ENCODE measurements around the gene SLC2A8. TPM values are rescaled to one million over a fixed set of nuclear protein-coding genes. Genes with fewer than 3 reads are reported as not detected.
A peak's percentile ranks its signal among the peaks of the same experiment; 100 is the strongest.

SLC2A8 gene
- total RNA-seq, 6 donors from 2014 or later, result 7.0 to 27.4 (median 20.2) TPM

- Histone ChIP-seq H3K4me3 (no peak overlapping the region), H3K27ac (no peak overlapping the region), H3K27me3 (no peaks in the 10 kb centered on the region), H3K9me3 (no peaks in the 10 kb centered on the region), H3K36me3 (no peaks in the 10 kb centered on the region), H3K4me1 (peaks cover 0 to 6% (median 1%) of the 10 kb centered on the region in 4 donors)
- TF ChIP-seq, protein P1, sequence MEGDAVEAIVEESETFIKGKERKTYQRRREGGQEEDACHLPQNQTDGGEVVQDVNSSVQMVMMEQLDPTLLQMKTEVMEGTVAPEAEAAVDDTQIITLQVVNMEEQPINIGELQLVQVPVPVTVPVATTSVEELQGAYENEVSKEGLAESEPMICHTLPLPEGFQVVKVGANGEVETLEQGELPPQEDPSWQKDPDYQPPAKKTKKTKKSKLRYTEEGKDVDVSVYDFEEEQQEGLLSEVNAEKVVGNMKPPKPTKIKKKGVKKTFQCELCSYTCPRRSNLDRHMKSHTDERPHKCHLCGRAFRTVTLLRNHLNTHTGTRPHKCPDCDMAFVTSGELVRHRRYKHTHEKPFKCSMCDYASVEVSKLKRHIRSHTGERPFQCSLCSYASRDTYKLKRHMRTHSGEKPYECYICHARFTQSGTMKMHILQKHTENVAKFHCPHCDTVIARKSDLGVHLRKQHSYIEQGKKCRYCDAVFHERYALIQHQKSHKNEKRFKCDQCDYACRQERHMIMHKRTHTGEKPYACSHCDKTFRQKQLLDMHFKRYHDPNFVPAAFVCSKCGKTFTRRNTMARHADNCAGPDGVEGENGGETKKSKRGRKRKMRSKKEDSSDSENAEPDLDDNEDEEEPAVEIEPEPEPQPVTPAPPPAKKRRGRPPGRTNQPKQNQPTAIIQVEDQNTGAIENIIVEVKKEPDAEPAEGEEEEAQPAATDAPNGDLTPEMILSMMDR (IDR thresholded peaks at IDR 0.05), result no peak
- TF ChIP-seq EP300 (IDR thresholded peaks at IDR 0.05) (no peak), POLR2AphosphoS5 (IDR thresholded peaks at IDR 0.05) (no peak), POLR2A (IDR thresholded peaks at IDR 0.05) (no peak)
- ATAC-seq (ENCODE audit: low FRiP score in 2 of 2) (peak in 1 of 2 donors; percentile 28), DNase-seq (no peak)
- WGBS, 2 donors, result 83 to 86% methylated on average over 13 of the region's 13 CpGs
Observed at GRCh38 chr9:127370672-127371648, 26.0 kb upstream of the SLC2A8 start.

DNA sequence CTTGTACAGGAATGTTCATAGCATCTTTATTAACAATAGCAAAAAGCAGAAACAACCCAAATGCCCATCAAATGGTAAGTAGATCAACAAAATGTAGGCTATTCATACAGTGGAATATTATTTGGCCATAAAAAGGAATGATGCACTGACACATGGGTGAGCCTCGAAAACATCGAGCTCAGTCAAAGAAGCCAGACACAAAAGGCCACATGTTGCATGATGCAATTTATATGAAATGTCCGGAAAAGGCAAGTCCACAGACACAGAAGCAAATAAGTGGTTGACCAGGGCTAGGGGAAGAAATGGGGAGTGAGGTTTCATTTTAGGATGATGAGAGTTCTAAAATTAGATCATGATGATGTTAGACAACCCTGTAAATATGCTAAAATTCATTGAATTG lies 16.5 kb upstream of the SLC2A8 start:
- 91 to 96% methylated on average over 3 of the region's 3 CpGs for WGBS, 2 donors
- H3K27me3 ChIP-seq, result no peaks in the 10 kb centered on the region
- no peaks in the 10 kb centered on the region for H3K36me3 ChIP-seq
- no peak for DNase-seq
- no peaks in the 10 kb centered on the region for H3K9me3 ChIP-seq
- H3K27ac ChIP-seq, result no peak overlapping the region
- no peak overlapping the region for H3K4me3 ChIP-seq
- TF ChIP-seq POLR2A (IDR thresholded peaks at IDR 0.05), result no peak
- TF ChIP-seq EP300 (IDR thresholded peaks at IDR 0.05), result no peak
- TF ChIP-seq POLR2AphosphoS5 (IDR thresholded peaks at IDR 0.05), result no peak
- TF ChIP-seq, protein P1 (IDR thresholded peaks at IDR 0.05), result no peak
- H3K4me1 ChIP-seq, result no peaks in the 10 kb centered on the region
- ATAC-seq (ENCODE audit: low FRiP score in 2 of 2), result no peak

DNA sequence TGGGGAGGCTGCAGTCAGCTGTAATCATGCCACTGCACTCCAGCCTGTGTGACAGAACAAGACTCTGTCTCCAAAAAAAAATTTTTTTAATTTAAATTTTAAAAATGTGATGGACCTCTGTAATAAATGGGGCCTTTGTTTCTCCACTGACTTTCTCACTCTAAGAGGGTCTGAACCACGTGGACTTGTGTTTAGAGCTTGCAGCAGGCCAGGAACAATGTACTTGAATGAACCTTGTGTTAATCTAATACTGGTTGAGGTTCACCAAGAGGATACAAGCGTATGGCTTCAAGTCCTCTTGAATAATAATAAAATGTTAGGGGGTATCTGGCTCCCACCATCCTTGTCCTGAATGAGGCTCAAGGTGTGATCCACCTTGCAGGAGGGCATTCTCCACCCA lies 14.4 kb upstream of the SLC2A8 start:
- Histone ChIP-seq H3K27me3 (no peaks in the 10 kb centered on the region), H3K36me3 (no peaks in the 10 kb centered on the region), H3K4me1 (no peaks in the 10 kb centered on the region), H3K4me3 (no peak overlapping the region), H3K27ac (no peak overlapping the region), H3K9me3 (no peaks in the 10 kb centered on the region)
- ATAC-seq (ENCODE audit: low FRiP score in 2 of 2) (no peak), DNase-seq (no peak)
- TF ChIP-seq, protein P1 (IDR thresholded peaks at IDR 0.05), result no peak
- no peak for TF ChIP-seq POLR2A (IDR thresholded peaks at IDR 0.05)
- WGBS, 2 donors, result 86 to 89% methylated on average over 2 of the region's 2 CpGs

DNA sequence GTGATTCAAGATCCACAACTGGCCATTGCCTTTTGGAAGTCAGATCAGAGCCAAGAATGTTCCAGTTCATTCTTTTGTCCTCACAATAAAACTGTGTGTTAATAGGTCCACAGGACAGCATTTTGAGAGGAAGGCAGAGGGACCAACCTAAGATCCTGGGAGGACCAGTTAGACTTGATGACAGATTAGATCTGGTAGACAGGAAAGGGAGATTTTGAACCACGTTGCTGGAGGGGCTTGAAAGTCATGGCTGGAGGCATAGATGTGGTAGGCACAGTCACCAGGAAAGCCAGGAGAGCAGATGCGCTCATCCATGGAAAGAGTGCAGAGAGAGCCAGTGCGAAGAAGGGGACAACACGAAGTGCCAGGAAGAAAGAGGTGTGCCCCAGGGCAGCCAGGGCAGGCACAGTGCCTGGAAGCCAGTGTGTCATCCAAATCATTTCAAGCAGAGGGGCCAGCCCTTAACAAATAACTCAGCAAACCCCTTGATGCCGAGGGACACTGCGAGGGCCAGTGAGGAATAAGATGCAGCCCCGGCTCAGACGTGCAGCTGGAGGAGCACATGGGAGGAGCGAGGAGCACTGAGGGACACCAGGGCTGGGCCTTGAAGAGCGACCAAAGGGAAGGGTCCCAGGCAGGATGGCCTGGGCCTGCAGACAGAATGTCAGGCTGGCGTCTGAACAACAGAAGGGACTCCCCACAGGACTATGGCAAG lies 12.8 kb upstream of the SLC2A8 start:
- 82 to 84% methylated on average over 11 of the region's 11 CpGs for WGBS, 2 donors

More for the DNA sequence above, 12.8 kb upstream of the SLC2A8 start:
- Histone ChIP-seq H3K9me3 (no peaks in the 10 kb centered on the region), H3K36me3 (no peaks in the 10 kb centered on the region), H3K27me3 (no peaks in the 10 kb centered on the region), H3K4me1 (peaks cover 4 to 11% (median 8%) of the 10 kb centered on the region in 4 donors), H3K27ac (no peak overlapping the region), H3K4me3 (no peak overlapping the region)
- TF ChIP-seq POLR2AphosphoS5 (IDR thresholded peaks at IDR 0.05) (no peak), EP300 (IDR thresholded peaks at IDR 0.05) (no peak), POLR2A (IDR thresholded peaks at IDR 0.05) (no peak)
- TF ChIP-seq, protein P1 (IDR thresholded peaks at IDR 0.05), result no peak
- ATAC-seq (ENCODE audit: low FRiP score in 2 of 2) (peak in 1 of 2 donors; percentile 19), DNase-seq (peak in 1 of 2 donors; percentile 3)
